Epithelial cell of proximal tubule (primary cell): ENCODE measurements around the gene THOC3. TPM values are rescaled to one million over a fixed set of nuclear protein-coding genes. Genes with fewer than 3 reads are reported as not detected.
"Not testable (repeated sequence)": the region's sequence is repeated elsewhere in the genome, so short reads cannot be mapped to it uniquely, and the experiment has no call there.

Source experiments
- DNase-seq: peaks from one replicate; pipeline ENCODE4 v3.0.0-alpha.2; 2011; ENCODE audit warnings: low read depth
- H3K4me3 ChIP-seq: 2 replicates; pipeline ENCODE4 v1.5.1; 2011; ENCODE audit warnings: low read depth, mild to moderate bottlenecking, low read length
- CTCF ChIP-seq: conservative IDR thresholded peaks from 2 replicates; pipeline ENCODE4 v1.5.1; 2012; ENCODE audit warnings: low read depth, mild to moderate bottlenecking, low read length
- total RNA-seq: library from RNA; depleted of rRNA; stranded (reverse); fragments of >200 nt; gene quantifications from 2 replicates; pipeline ENCODE4 v1.2.3, GENCODE V29; 2015

Gene THOC3
- total RNA-seq, 1 donor from 2014 or later, result 148 TPM

DNA sequence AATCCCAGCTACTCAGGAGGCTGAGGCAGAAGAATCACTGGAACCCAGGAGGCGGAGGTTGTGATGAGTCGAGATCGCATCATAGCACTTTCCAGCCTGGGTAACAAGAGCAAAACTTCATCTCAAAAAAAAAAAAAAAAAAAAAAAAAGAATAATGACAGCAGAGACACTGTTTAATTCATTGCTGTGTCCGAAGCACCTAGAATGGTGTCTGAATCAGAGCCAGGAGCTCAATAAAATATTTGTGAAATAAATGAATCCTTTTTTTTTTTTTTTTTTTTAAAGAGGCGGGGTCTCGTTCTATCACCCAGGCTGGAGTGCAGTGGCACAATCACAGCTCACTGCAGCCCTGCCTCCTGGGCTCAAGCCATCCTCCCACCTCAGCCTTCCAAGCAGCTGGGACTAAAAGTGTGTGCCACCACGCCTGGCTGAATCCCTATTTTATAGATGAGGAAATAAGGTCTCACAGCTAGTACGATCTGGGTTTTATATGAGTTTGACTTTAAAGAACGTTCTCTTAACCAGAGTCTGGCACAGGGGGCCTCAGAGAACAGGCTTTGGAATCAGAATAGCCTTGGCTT is 47.8 kb downstream of the THOC3 start:
- DNase-seq, result no peak
- H3K4me3 ChIP-seq, result no peak overlapping the region
- no peak for TF ChIP-seq CTCF

DNA sequence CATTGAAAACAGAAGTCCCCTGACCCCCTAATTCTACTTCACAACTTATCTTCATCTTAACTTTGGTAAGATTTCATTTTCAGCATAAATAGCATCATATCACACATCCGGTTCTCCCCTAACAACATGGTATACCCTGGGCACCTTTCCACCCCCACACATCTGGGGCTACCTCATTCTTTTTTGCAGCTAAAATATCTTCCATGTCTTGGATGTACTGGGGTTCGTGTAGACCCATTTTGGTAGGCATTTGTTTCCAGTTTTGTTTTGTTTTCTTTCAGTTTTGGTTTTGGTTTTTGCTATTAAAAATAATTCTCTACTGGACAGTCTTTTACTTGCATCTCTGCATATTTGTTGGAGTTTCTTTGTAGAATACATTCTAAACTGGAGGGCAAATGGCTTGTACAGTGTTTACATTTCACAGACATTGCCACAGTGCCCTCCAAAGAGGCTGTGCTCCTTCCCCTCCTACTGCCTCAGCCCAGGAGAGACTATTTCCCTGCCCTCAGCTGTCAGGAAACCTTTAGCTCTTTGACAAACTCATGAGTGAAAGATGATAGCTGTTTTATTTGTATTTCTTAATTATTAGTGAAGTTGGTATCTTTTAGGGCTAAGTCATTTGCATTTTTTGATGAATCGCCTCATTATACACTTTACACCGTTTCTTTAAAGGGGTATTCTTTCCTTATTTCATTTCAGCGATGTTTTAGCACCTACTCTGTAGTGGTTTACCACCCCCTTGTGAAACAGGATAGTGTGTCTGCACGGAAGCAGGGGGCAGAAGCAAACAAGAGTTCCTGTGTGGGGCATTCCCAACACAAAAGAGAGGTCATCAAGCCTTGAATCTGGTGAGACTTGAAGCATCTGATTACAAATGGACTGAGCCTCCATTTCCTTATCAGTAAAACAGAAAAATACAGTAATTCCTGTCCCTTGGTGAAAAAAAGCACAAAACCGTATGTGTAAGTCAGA is 52.8 kb downstream of the THOC3 start:
- not testable (repeated sequence) for H3K4me3 ChIP-seq, DNase-seq

GRCh38 chr5:175913835-175914672 is 54.1 kb downstream of the THOC3 start:
- DNase-seq, result not testable (repeated sequence)

GRCh38 chr5:175910072-175910471 is 58.0 kb downstream of the THOC3 start:
- DNase-seq, H3K4me3 ChIP-seq: not testable (repeated sequence)

More at GRCh38 chr5:175913835-175914672, 54.1 kb downstream of the THOC3 start:
- H3K4me3 ChIP-seq, result not testable (repeated sequence)

Other genes with a start within 250 kb of the THOC3 start
- gene CPLX2, start 96.7 kb downstream of the THOC3 start, total RNA-seq, result not detected in 2 replicates